H7 (cell line): ENCODE data around the gene BMP2. TPM values are rescaled to one million over a fixed set of nuclear protein-coding genes. Genes with fewer than 3 reads are reported as not detected.
A peak's percentile ranks its signal among the peaks of the same experiment; 100 is the strongest.

Experiments
- DNase-seq: peaks from one replicate; pipeline ENCODE4 v3.0.0; 2012
- H3K27me3 ChIP-seq: 2 replicates; pipeline ENCODE4 v1.6.0; 2011; ENCODE audit warnings: mild to moderate bottlenecking, low read length; ENCODE audit not compliant: control insufficient read depth, insufficient read depth
- H3K36me3 ChIP-seq: replicated peaks from 2 replicates; pipeline ENCODE4 v1.5.1; 2011; ENCODE audit warnings: low read length; ENCODE audit not compliant: control insufficient read depth, insufficient read depth
- H3K4me3 ChIP-seq: 2 replicates; pipeline ENCODE4 v1.5.1; 2011; ENCODE audit warnings: low read depth, mild to moderate bottlenecking, control low read depth, low read length, moderate library complexity; ENCODE audit not compliant: insufficient read depth
- total RNA-seq: library from RNA; depleted of rRNA; stranded (reverse); fragments of >200 nt; shearing (Covaris generic); gene quantifications from 2 replicates; pipeline ENCODE4 v1.2.3, GENCODE V29; 2014

Gene BMP2
- total RNA-seq, 1 experiment from 2014 or later, result 13.0 TPM

DNA sequence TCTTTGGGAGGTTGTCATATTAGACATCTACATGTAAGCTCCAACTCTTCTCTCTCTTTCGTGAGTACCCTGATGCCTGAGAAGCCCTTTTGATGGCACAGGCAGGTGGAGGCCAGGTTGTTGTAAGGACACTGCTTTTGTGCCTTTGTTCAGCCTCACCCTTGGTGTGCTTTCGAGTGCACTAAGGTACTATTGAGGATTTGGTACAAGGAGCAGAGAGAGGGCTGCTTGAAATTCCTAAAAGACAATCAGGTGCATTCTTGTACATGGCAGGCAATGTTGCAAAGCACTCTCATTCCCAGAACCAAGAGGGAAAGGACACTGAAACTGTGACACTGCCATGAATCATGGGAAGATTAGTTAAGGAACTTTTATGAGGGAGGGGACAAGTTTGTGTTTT, 19.1 kb downstream of the BMP2 start:
- Histone ChIP-seq H3K36me3 (no peaks in the 10 kb centered on the region), H3K4me3 (no peak overlapping the region), H3K27me3 (no peaks in the 10 kb centered on the region)
- DNase-seq, result no peak

- H3K27me3 ChIP-seq, result no peaks in the 10 kb centered on the region
- H3K36me3 ChIP-seq, result no peaks in the 10 kb centered on the region
- no peak for DNase-seq
- H3K4me3 ChIP-seq, result no peak overlapping the region
These were observed 25.3 kb downstream of the BMP2 start for GRCh38 chr20:6792789-6793188.

DNA sequence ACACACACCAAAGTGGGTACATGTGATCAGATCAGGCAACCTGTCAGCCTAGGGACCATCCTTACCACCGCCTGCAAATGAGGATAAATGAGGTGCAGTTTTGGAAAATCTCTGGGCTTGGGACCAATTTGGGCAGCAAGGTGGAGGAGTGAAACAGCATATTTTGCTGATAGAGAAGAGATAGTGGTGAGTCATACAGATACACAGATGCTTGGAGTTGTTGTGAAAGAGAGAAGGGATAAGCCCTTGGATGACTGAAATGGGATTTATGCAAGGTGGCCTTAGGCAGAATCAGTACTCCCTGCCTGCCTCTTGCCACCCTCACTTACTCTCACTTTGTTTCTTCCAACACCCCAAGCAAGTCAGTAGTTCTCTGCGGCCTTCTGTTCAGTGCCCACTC, 34.7 kb downstream of the BMP2 start:
- Histone ChIP-seq H3K27me3 (no peaks in the 10 kb centered on the region), H3K36me3 (no peaks in the 10 kb centered on the region), H3K4me3 (no peak overlapping the region)
- DNase-seq, result no peak

DNA sequence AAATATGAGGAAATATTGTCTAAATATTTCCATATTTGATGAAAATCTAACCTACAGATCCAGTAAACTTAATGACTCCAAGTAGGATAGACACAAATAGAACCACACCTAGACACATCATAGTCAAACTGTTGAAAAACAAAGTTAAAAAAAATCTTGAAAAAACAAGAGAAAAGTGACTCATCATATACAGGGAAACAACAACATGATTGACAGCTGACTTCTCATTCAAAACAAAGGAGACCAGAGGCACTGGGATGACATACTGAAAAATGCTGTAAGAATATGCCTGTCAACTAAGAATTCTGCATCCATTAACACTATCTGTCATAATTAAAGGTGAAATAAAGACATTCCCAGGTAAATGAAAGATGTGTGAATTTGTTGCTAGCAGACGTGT, 38.8 kb downstream of the BMP2 start:
- Histone ChIP-seq H3K36me3 (no peaks in the 10 kb centered on the region), H3K27me3 (no peaks in the 10 kb centered on the region), H3K4me3 (no peak overlapping the region)
- no peak for DNase-seq

DNA sequence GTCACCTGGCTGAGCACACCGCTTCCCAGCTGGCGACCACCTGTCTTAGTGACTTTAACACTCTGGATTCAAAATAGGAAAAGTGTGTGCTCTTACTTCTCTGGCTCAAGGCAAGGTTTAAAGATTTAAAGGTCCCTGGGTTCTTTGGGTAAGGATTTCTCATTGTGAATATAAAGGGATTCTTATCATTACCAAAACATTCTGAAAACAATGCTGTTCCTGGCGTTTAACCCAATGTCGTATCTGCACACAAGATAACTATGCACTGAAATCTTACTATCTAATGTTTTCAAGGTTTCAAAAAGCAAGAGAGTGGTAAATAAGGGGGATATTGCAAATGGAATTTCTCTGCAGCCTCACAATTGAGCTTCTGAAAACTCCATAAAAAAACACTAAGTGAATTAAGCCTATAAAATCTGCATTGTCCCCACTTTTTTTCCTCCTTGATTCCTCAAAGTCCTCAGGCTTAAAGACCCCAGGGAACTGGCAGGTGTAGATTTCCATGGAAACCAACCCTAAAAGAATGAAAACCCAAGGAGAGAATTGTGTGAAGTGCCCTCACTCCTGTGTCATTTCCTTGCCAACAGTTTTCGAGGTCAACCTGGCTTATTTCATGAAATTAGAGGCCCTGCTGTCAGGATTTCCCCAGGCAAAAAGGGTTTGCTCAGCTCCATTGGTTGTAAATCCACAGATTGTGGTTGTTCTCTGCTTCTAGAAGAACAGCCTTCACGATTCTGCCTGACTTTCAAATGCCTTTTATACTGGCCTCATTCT, 44.0 kb downstream of the BMP2 start:
- no peaks in the 10 kb centered on the region for H3K27me3 ChIP-seq
- no peak for DNase-seq
- no peak overlapping the region for H3K4me3 ChIP-seq
- H3K36me3 ChIP-seq, result no peaks in the 10 kb centered on the region

- Histone ChIP-seq H3K36me3 (no peaks in the 10 kb centered on the region), H3K4me3 (no peak overlapping the region), H3K27me3 (no peaks in the 10 kb centered on the region)
- DNase-seq, result no peak
These were observed 45.0 kb downstream of the BMP2 start for GRCh38 chr20:6812530-6812929.

- Histone ChIP-seq H3K4me3 (no peak overlapping the region), H3K36me3 (no peaks in the 10 kb centered on the region), H3K27me3 (no peaks in the 10 kb centered on the region)
- DNase-seq, result peak; percentile 22
These were observed 47.5 kb downstream of the BMP2 start for GRCh38 chr20:6814945-6815344.

- Histone ChIP-seq H3K27me3 (no peaks in the 10 kb centered on the region), H3K36me3 (no peaks in the 10 kb centered on the region), H3K4me3 (no peak overlapping the region)
- DNase-seq, result peak; percentile 7
These were observed 50.7 kb downstream of the BMP2 start for GRCh38 chr20:6818033-6818808.

DNA sequence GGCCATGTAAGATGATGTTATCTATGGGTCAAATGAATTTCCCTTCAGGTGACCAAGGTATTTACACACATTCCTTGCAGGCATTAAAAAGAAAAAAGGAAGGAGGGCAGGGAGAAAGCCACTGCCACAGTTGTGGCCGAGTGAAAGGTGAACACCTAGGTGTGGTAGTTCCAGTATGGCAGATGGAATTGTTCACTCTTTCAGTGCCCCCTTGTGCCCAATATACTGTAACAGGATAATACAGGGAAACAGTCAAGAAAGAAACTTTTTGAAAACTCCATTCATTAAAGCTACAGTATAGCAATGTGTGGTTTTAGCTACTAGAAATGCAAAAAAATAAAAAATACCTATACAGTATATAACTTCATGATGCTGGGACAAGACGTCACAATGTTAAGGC, 52.1 kb downstream of the BMP2 start:
- DNase-seq, result no peak
- no peaks in the 10 kb centered on the region for H3K27me3 ChIP-seq
- no peaks in the 10 kb centered on the region for H3K36me3 ChIP-seq
- no peak overlapping the region for H3K4me3 ChIP-seq

GRCh38 chr20:6824401-6824800, 56.9 kb downstream of the BMP2 start:
- Histone ChIP-seq H3K36me3 (no peaks in the 10 kb centered on the region), H3K4me3 (no peak overlapping the region), H3K27me3 (no peaks in the 10 kb centered on the region)
- no peak for DNase-seq

- Histone ChIP-seq H3K27me3 (no peaks in the 10 kb centered on the region), H3K4me3 (no peak overlapping the region), H3K36me3 (no peaks in the 10 kb centered on the region; the same call in 1 of the 2 replicates)
- DNase-seq, result no peak
These were observed 60.0 kb downstream of the BMP2 start for GRCh38 chr20:6827472-6827871.

DNA sequence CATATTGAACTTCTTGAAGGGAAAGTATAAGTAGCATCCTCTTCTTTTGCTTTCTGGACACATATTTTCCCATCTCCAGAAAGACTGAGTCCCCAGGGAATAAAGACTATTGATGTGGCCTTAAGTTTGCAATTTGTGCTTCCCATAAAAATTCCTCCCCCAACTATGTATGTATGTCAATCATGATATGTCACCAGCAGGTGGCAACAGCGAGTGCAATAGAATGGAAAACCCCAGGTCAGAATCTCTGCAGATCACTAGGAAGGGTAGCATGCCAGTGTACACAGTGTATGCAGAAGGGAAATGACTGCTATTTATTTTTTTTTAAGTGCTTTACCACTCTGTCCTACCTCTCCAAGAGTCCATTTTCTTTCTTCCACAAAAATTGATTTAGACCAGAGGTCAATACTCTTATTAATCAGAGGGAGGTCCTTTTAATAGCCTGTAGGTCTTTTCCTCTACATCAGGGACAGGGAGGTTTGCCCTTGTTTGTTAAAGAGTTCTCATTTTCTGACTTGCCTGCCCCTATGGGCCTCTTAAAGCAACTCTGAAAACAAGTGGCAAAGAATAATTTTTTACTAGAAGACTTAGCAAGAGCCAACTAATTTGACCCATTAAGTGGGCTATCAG, 61.4 kb downstream of the BMP2 start:
- peak; percentile 20 for DNase-seq
- no peaks in the 10 kb centered on the region; the same call in 1 of the 2 replicates for H3K36me3 ChIP-seq
- H3K4me3 ChIP-seq, result no peak overlapping the region
- H3K27me3 ChIP-seq, result no peaks in the 10 kb centered on the region

GRCh38 chr20:6829510-6830116, 62.1 kb downstream of the BMP2 start:
- DNase-seq, result peak; percentile 4
- H3K27me3 ChIP-seq, result no peaks in the 10 kb centered on the region

More at GRCh38 chr20:6829510-6830116, 62.1 kb downstream of the BMP2 start:
- Histone ChIP-seq H3K4me3 (no peak overlapping the region), H3K36me3 (no peaks in the 10 kb centered on the region; the same call in 1 of the 2 replicates)
